ENCODE data around the gene DIP2A.

The DIP2A gene

GRCh38 chr21:46603228-46603627 is 144.5 kb downstream of the DIP2A start:
- no peak for TF ChIP-seq CTCF (IDR thresholded peaks at IDR 0.05; ENCODE audit: low read depth, low read length)
- DNase-seq, result no peak
- no peaks in the 10 kb centered on the region for H3K9me3 ChIP-seq
- no peaks in the 10 kb centered on the region for H3K36me3 ChIP-seq
- no peaks in the 10 kb centered on the region for H3K27me3 ChIP-seq
- H3K4me3 ChIP-seq (ENCODE audit: low read depth, low read length), result no peak overlapping the region
- H3K4me1 ChIP-seq, result peaks cover 22% of the 10 kb centered on the region

GRCh38 chr21:46604329-46604974 is 145.8 kb downstream of the DIP2A start:
- no peak for DNase-seq
- no peak for TF ChIP-seq CTCF (IDR thresholded peaks at IDR 0.05; ENCODE audit: low read depth, low read length)
- H3K36me3 ChIP-seq, result no peaks in the 10 kb centered on the region
- no peaks in the 10 kb centered on the region for H3K9me3 ChIP-seq
- no peaks in the 10 kb centered on the region for H3K27me3 ChIP-seq
- peaks cover 13% of the 10 kb centered on the region for H3K4me1 ChIP-seq
- H3K4me3 ChIP-seq (ENCODE audit: low read depth, low read length), result no peak overlapping the region

DNA sequence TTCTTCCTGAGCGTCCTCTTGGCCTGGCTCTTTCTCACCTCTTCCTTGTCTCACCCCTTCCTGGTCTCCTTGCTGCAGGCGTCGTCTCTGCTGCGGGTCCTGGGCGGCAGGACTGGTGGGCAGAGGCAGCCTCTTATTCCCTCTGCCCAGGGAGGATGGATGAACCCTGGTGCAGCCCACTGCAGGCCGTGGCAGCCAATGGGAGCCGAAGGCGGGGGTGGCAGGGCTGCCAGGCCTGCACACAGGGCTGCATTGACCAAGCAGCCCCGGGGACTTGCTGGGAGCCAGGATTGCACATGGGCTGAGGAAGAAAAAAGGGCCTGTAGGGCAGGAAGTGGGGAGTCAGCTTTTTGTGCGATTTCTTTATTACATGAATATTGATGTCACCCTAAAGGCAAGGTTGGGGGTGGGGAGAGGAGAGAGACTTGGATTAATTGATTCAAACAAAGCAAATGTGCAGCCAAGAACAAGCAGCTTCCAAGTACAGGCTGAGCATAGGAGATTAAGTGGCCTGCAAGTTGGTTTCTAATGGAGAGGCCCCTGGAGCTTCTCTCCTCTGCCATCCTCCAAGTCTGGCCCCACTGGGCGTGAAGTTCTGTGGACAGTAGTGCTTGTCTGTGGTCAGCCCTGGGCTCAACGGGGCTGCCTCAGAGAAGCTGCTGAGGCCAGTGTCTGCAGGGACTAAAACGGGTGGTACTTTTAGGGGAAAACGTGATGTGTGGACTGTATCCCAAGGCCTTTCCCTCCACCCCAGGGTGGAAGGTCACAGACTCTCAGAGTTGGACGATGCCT is 146.5 kb downstream of the DIP2A start, which contains the start of gene S100B:
Gene S100B, minus strand, starts transcription at position 108 of the 792 bp plus-strand sequence. CDS start 2,667 bp downstream, outside the sequence.
- peaks cover 13% of the 10 kb centered on the region for H3K4me1 ChIP-seq
- no peak for TF ChIP-seq CTCF (IDR thresholded peaks at IDR 0.05; ENCODE audit: low read depth, low read length)
- H3K4me3 ChIP-seq (ENCODE audit: low read depth, low read length), result no peak within 1 kb of the TSS
- H3K27me3 ChIP-seq, result no peaks in the 10 kb centered on the region
- H3K9me3 ChIP-seq, result no peaks in the 10 kb centered on the region
- peak; percentile 82 for DNase-seq
- H3K36me3 ChIP-seq, result no peaks in the 10 kb centered on the region

DNA sequence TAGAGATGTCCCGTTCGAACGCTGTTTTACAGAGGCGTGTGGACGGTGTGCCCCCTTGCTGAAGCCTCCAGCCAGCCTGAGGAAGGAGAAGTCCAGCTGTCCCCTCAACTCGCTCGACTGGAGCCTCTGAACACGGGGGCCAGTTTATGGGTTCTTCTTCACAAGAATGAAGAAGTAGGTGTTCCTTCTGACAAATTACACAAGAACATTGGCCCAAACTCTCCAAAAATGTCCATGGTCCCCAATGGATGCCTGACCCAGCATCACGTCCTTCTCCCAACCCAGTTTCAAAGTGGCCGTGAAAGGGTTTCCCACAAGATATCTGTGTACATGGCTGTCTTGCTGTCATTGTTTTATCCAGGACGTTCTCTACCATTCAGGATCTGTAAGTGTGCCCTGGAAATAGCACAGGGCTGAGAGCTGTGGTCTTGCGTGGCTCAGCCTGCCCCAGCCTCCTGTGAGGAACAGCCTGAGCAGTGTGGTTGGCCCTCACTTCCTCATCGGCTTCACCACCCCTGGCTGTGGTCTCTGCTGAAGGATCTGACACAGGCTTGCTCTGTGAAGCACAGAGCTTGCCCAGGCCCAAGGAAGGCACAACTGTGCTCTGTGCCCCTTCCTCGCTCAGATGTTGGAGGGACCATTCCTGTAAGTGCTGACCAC is 147.2 kb downstream of the DIP2A start:
- H3K4me1 ChIP-seq, result peaks cover 13% of the 10 kb centered on the region
- TF ChIP-seq CTCF (IDR thresholded peaks at IDR 0.05; ENCODE audit: low read depth, low read length), result no peak
- H3K36me3 ChIP-seq, result no peaks in the 10 kb centered on the region
- no peaks in the 10 kb centered on the region for H3K9me3 ChIP-seq
- DNase-seq, result no peak
- H3K27me3 ChIP-seq, result no peaks in the 10 kb centered on the region
- H3K4me3 ChIP-seq (ENCODE audit: low read depth, low read length), result no peak overlapping the region

DNA sequence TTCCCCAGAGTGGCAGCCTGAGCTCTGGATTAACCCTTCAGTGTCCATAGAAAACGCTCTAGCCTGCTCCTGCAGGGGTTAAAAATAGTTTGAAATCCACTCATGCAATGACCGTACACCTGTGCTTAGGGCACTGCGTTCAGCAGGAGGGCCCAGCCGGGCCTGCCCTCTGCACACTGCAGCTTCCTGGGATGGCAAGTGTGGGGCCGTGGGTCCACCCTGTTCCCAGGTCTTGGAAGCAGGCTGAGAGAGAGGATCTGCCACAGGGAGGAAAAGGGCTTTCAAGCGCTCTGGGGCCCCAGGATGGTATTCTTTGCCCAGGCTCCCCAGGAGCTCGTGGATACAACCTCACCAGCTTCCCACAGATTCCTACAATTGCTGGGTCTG is 147.7 kb downstream of the DIP2A start:
- no peak for DNase-seq
- Histone ChIP-seq H3K4me1 (peaks cover 13% of the 10 kb centered on the region), H3K9me3 (no peaks in the 10 kb centered on the region), H3K27me3 (no peaks in the 10 kb centered on the region), H3K36me3 (no peaks in the 10 kb centered on the region), H3K4me3 (ENCODE audit: low read depth, low read length) (no peak overlapping the region)
- TF ChIP-seq CTCF (IDR thresholded peaks at IDR 0.05; ENCODE audit: low read depth, low read length), result no peak

Data from BE2C (cell line).